ENCODE data around the gene CARMIL1. TPM values are rescaled to one million over a fixed set of nuclear protein-coding genes. Genes with fewer than 3 reads are reported as not detected.

CARMIL1 gene
- total RNA-seq, 2 experiments from 2014 or later: 7.1 to 8.1 TPM

GRCh38 chr6:25603251-25603650 lies 324.1 kb downstream of the CARMIL1 start:
- no peak for DNase-seq
- H3K27ac Mint-ChIP-seq: no peak overlapping the region
- H3K4me3 Mint-ChIP-seq: no peak overlapping the region
- H3K4me1 Mint-ChIP-seq: peaks cover 3% of the 10 kb centered on the region
- H3K9me3 Mint-ChIP-seq: no peaks in the 10 kb centered on the region
- H3K27me3 Mint-ChIP-seq: no peaks in the 10 kb centered on the region
- H3K36me3 Mint-ChIP-seq: no peaks in the 10 kb centered on the region

- no peaks in the 10 kb centered on the region for H3K27me3 Mint-ChIP-seq
- H3K4me1 Mint-ChIP-seq: peaks cover 3% of the 10 kb centered on the region
- no peak overlapping the region for H3K4me3 Mint-ChIP-seq
- no peaks in the 10 kb centered on the region for H3K9me3 Mint-ChIP-seq
- no peak overlapping the region for H3K27ac Mint-ChIP-seq
- no peak for DNase-seq
- H3K36me3 Mint-ChIP-seq: no peaks in the 10 kb centered on the region
These were observed 327.0 kb downstream of the CARMIL1 start for GRCh38 chr6:25606151-25606550.

- H3K36me3 Mint-ChIP-seq: no peaks in the 10 kb centered on the region
- no peaks in the 10 kb centered on the region for H3K4me1 Mint-ChIP-seq
- H3K27ac Mint-ChIP-seq: no peak overlapping the region
- no peak overlapping the region for H3K4me3 Mint-ChIP-seq
- no peak for DNase-seq
- no peaks in the 10 kb centered on the region for H3K9me3 Mint-ChIP-seq
- H3K27me3 Mint-ChIP-seq: no peaks in the 10 kb centered on the region
These were observed 329.5 kb downstream of the CARMIL1 start for GRCh38 chr6:25608558-25609174.

DNA sequence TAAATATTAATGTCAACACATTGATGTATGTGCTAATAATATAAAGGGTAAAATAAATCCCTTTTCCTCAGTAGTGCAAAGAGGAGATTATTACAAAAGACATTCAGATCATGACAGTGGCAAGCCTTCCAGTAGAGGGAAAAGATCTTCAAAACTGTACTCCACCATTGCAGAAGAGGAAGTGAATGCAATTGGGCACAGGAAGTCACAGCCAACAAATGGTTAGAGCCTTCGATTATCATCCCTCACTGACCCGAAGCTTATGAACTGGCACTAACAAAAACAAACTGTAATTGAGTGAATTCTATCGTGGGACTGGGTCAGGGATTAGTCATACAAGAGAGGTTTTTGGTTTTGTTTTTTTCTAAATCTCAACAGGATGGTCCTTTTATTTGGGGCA lies 333.5 kb downstream of the CARMIL1 start:
- Mint-ChIP-seq H3K36me3 (no peaks in the 10 kb centered on the region), H3K4me1 (no peaks in the 10 kb centered on the region), H3K9me3 (no peaks in the 10 kb centered on the region), H3K27me3 (no peaks in the 10 kb centered on the region), H3K4me3 (no peak overlapping the region), H3K27ac (no peak overlapping the region)
- DNase-seq: no peak

- H3K36me3 Mint-ChIP-seq: no peaks in the 10 kb centered on the region
- DNase-seq: no peak
- H3K9me3 Mint-ChIP-seq: no peaks in the 10 kb centered on the region
- no peak overlapping the region for H3K4me3 Mint-ChIP-seq
- no peaks in the 10 kb centered on the region for H3K4me1 Mint-ChIP-seq
- H3K27me3 Mint-ChIP-seq: no peaks in the 10 kb centered on the region
- H3K27ac Mint-ChIP-seq: no peak overlapping the region
These were observed 334.2 kb downstream of the CARMIL1 start for GRCh38 chr6:25613415-25613814.

- Mint-ChIP-seq H3K4me3 (no peak overlapping the region), H3K36me3 (no peaks in the 10 kb centered on the region), H3K27me3 (no peaks in the 10 kb centered on the region), H3K27ac (no peak overlapping the region), H3K4me1 (no peaks in the 10 kb centered on the region), H3K9me3 (no peaks in the 10 kb centered on the region)
- no peak for DNase-seq
These were observed 334.9 kb downstream of the CARMIL1 start for GRCh38 chr6:25614052-25614451.

GRCh38 chr6:25615471-25615870 lies 336.3 kb downstream of the CARMIL1 start:
- no peak overlapping the region for H3K4me3 Mint-ChIP-seq
- H3K36me3 Mint-ChIP-seq: no peaks in the 10 kb centered on the region
- no peak overlapping the region for H3K27ac Mint-ChIP-seq
- H3K4me1 Mint-ChIP-seq: no peaks in the 10 kb centered on the region
- no peaks in the 10 kb centered on the region for H3K9me3 Mint-ChIP-seq
- DNase-seq: no peak
- no peaks in the 10 kb centered on the region for H3K27me3 Mint-ChIP-seq

DNA sequence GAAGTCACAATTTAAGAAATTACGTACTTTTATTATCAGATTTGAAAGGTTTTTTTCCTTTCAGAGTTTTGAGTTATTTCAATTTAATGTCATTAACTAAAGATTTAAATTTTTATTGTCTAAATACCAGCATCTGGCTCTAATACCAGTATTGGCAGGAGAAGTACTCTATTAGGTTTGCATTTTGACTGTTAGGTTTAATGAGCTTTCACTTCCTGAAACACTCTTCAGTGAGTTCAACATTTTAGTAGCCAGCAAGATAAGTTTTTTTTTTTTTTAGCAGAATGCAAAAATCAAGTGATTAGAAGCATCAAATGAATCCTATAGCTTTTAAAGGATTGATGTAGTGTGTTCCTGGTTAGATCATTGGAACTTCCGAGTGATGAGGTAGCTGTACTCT lies 338.8 kb downstream of the CARMIL1 start:
- Mint-ChIP-seq H3K36me3 (no peaks in the 10 kb centered on the region), H3K27ac (no peak overlapping the region), H3K9me3 (no peaks in the 10 kb centered on the region), H3K4me3 (no peak overlapping the region), H3K4me1 (no peaks in the 10 kb centered on the region), H3K27me3 (no peaks in the 10 kb centered on the region)
- DNase-seq: no peak

DNA sequence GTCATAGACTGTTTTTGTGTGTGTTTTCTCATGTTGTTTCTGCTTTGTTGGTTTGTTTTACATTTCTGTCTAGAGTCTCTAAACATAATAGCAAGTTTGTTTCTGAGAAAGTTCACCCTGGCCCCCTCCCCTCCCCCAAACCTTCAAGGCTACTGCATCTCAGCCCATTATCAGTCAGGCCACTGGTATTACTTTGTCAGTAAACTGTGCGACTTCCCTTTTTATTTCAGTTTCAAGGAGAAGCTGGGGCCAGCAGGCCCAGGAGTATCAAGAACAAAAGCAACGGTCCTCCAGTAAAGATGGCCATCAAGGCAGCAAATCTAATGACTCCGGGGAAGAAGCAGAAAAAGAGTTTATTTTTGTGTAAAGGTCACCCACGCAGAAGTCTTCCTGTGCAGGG lies 340.0 kb downstream of the CARMIL1 start:
- Mint-ChIP-seq H3K36me3 (no peaks in the 10 kb centered on the region), H3K4me1 (no peaks in the 10 kb centered on the region), H3K27ac (no peak overlapping the region)

DNA sequence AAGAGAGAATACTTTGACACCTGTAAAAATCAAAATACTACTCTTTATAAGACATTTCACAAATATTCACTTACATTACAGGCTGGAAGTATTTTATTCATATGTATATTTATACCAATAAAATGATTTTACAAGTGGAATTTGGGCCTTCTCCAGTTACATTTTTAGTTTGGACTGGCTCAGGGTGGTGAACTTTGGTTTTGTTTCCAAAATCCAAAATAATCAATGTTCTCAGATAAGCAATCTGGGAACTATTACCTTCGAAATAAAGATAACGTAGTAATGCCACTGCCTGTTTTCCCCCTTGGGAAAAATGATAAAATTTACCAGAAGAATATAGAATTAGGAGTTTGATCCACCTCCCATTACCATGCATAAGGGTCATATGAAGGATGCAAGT lies 341.2 kb downstream of the CARMIL1 start:
- no peak overlapping the region for H3K4me3 Mint-ChIP-seq
- no peaks in the 10 kb centered on the region for H3K36me3 Mint-ChIP-seq
- no peak overlapping the region for H3K27ac Mint-ChIP-seq
- H3K4me1 Mint-ChIP-seq: no peaks in the 10 kb centered on the region
- H3K9me3 Mint-ChIP-seq: no peaks in the 10 kb centered on the region
- no peaks in the 10 kb centered on the region for H3K27me3 Mint-ChIP-seq
- DNase-seq: no peak

More for the DNA sequence above, 340.0 kb downstream of the CARMIL1 start:
- H3K27me3 Mint-ChIP-seq: no peaks in the 10 kb centered on the region
- DNase-seq: no peak
- H3K9me3 Mint-ChIP-seq: no peaks in the 10 kb centered on the region
- no peak overlapping the region for H3K4me3 Mint-ChIP-seq

GRCh38 chr6:25623065-25623464 lies 343.9 kb downstream of the CARMIL1 start:
- no peaks in the 10 kb centered on the region for H3K36me3 Mint-ChIP-seq
- no peaks in the 10 kb centered on the region for H3K4me1 Mint-ChIP-seq
- H3K9me3 Mint-ChIP-seq: no peaks in the 10 kb centered on the region
- DNase-seq: no peak
- no peak overlapping the region for H3K4me3 Mint-ChIP-seq
- H3K27ac Mint-ChIP-seq: no peak overlapping the region
- H3K27me3 Mint-ChIP-seq: no peaks in the 10 kb centered on the region

GRCh38 chr6:25623879-25624278 lies 344.7 kb downstream of the CARMIL1 start:
- Mint-ChIP-seq H3K27ac (no peak overlapping the region), H3K27me3 (no peaks in the 10 kb centered on the region), H3K4me3 (no peak overlapping the region), H3K36me3 (no peaks in the 10 kb centered on the region), H3K4me1 (no peaks in the 10 kb centered on the region), H3K9me3 (no peaks in the 10 kb centered on the region)
- DNase-seq: no peak

- H3K4me1 Mint-ChIP-seq: no peaks in the 10 kb centered on the region
- DNase-seq: no peak
- H3K27me3 Mint-ChIP-seq: peaks cover 8% of the 10 kb centered on the region
- H3K27ac Mint-ChIP-seq: no peak overlapping the region
- H3K9me3 Mint-ChIP-seq: no peaks in the 10 kb centered on the region
- H3K36me3 Mint-ChIP-seq: no peaks in the 10 kb centered on the region
- H3K4me3 Mint-ChIP-seq: no peak overlapping the region
These were observed 347.8 kb downstream of the CARMIL1 start for GRCh38 chr6:25627001-25627400.

DNA sequence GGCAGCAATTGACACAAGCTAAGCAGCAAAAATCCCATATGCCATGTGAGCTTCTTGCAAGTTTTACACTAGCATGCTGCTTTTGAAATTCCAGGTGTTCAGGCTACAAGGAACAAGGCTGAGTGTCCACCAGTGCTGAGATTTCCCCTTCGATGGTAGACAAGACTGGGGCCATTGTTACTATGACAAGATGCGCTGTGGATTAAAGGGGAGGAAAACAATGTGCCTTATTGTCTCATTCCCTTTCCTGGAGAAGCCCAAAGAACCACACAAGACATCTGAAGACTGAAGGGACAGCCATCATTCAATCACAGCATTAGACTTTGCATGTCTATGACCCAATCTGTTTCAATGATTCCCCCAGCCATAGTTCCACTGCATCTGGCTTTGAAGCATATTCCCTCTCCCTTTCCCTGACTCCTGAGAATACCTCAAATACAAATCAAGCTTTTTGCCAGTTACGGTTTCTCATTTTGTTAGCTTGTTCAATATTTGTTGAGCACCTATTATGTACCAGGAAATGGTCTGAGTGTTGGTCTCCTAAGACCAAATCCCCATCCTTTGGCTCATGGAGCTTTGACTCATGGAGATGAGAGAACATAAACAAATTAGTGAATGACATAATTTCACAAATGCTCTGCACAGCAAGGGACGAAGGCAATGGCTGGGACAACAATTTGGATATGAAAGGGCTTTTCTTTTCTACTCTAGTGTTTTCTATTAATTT lies 349.5 kb downstream of the CARMIL1 start:
- Mint-ChIP-seq H3K4me3 (no peak overlapping the region), H3K9me3 (no peaks in the 10 kb centered on the region), H3K27ac (no peak overlapping the region)

GRCh38 chr6:25629198-25629576 lies 350.0 kb downstream of the CARMIL1 start:
- no peaks in the 10 kb centered on the region for H3K4me1 Mint-ChIP-seq
- H3K36me3 Mint-ChIP-seq: no peaks in the 10 kb centered on the region
- H3K27me3 Mint-ChIP-seq: peaks cover 11% of the 10 kb centered on the region
- no peaks in the 10 kb centered on the region for H3K9me3 Mint-ChIP-seq
- no peak overlapping the region for H3K4me3 Mint-ChIP-seq
- no peak for DNase-seq
- no peak overlapping the region for H3K27ac Mint-ChIP-seq

More for the DNA sequence above, 349.5 kb downstream of the CARMIL1 start:
- peaks cover 8% of the 10 kb centered on the region for H3K27me3 Mint-ChIP-seq
- no peaks in the 10 kb centered on the region for H3K36me3 Mint-ChIP-seq
- no peaks in the 10 kb centered on the region for H3K4me1 Mint-ChIP-seq
- no peak for DNase-seq

Measured in activated naive CD8-positive, alpha-beta T cell treated with anti-CD3 and anti-CD28 coated beads for 36 hours (primary cell).